Mesendoderm (in vitro differentiated cells): ENCODE results near the gene OR10AD1.
A peak's percentile ranks its signal among the peaks of the same experiment; 100 is the strongest.

Experiments used
- DNase-seq: peaks from one replicate; pipeline ENCODE4 v3.0.0; 2013
- H2AK5ac ChIP-seq: 2 replicates; pipeline ENCODE4 v1.6.1; 2013; ENCODE audit warnings: low read length, inconsistent platforms
- H2BK120ac ChIP-seq: 2 replicates; pipeline ENCODE4 v1.6.1; 2013; ENCODE audit warnings: low read depth, mild to moderate bottlenecking, low read length, moderate library complexity, mixed read lengths
- H2BK15ac ChIP-seq: replicated peaks from 2 replicates; pipeline ENCODE4 v1.6.1; 2013; ENCODE audit warnings: low read depth, mild to moderate bottlenecking, moderate library complexity
- H2BK5ac ChIP-seq: 2 replicates; pipeline ENCODE4 v1.6.1; 2013; ENCODE audit warnings: low read length, inconsistent platforms
- H3K18ac ChIP-seq: 2 replicates; pipeline ENCODE4 v1.6.1; 2013; ENCODE audit warnings: mild to moderate bottlenecking, low read length, mixed read lengths
- H3K23ac ChIP-seq: one replicate; pipeline ENCODE4 v1.6.1; 2013; ENCODE audit warnings: low read length
- H3K27ac ChIP-seq: 2 replicates; pipeline ENCODE4 v1.5.1; 2013; ENCODE audit warnings: low read depth, mild to moderate bottlenecking, inconsistent platforms, low read length, moderate library complexity
- H3K27me3 ChIP-seq: 2 replicates; pipeline ENCODE4 v1.6.1; 2013; ENCODE audit warnings: low read length, control low read depth, mild to moderate bottlenecking, inconsistent platforms; ENCODE audit not compliant: insufficient read depth, poor library complexity
- H3K36me3 ChIP-seq: 2 replicates; pipeline ENCODE4 v1.6.1; 2013; ENCODE audit warnings: low read length, inconsistent platforms; ENCODE audit not compliant: control insufficient read depth, insufficient read depth
- H3K4ac ChIP-seq: one replicate; pipeline ENCODE4 v1.6.1; 2013; ENCODE audit warnings: low read depth, mild to moderate bottlenecking, low read length, moderate library complexity
- H3K4me1 ChIP-seq: 2 replicates; pipeline ENCODE4 v1.6.1; 2013; ENCODE audit warnings: low read depth, low read length, inconsistent platforms; ENCODE audit not compliant: control insufficient read depth
- H3K4me2 ChIP-seq: 2 replicates; pipeline ENCODE4 v1.6.1; 2013; ENCODE audit warnings: low read length
- H3K4me3 ChIP-seq: 2 replicates; pipeline ENCODE4 v1.5.1; 2013; ENCODE audit warnings: mild to moderate bottlenecking, low read length
- H3K56ac ChIP-seq: one replicate; pipeline ENCODE4 v1.6.1; 2013; ENCODE audit warnings: low read length
- H3K79me1 ChIP-seq: 2 replicates; pipeline ENCODE4 v1.6.1; 2013; ENCODE audit warnings: low read length, inconsistent platforms
- H3K79me2 ChIP-seq: 2 replicates; pipeline ENCODE4 v1.6.1; 2013; ENCODE audit warnings: mild to moderate bottlenecking, low read length; ENCODE audit not compliant: control insufficient read depth, insufficient read depth
- H3K9ac ChIP-seq: 2 replicates; pipeline ENCODE4 v1.6.1; 2013; ENCODE audit warnings: low read length, inconsistent platforms
- H4K5ac ChIP-seq: one replicate; pipeline ENCODE4 v1.6.1; 2013; ENCODE audit warnings: low read length
- H4K8ac ChIP-seq: one replicate; pipeline ENCODE4 v1.6.1; 2013; ENCODE audit warnings: low read depth, mild to moderate bottlenecking, control low read depth, low read length, moderate library complexity
- WGBS: extraction: QIAGEN DNeasy Blood & Tissue Kit; methylation state at CpG from one replicate; pipeline ENCODE4 v1.1.7; 2013; ENCODE audit warnings: low lambda C conversion rate, missing lambda C conversion rate; ENCODE audit not compliant: insufficient coverage; ENCODE audit errors: extremely low coverage; 5-methylcytosine and 5-hydroxymethylcytosine counted together

Gene OR10AD1

GRCh38 chr12:48189331-48190125 is 13.6 kb downstream of the OR10AD1 start:
- H3K23ac ChIP-seq = no peak overlapping the region
- no peak overlapping the region for H2BK120ac ChIP-seq
- H3K4me1 ChIP-seq = no peaks in the 10 kb centered on the region
- no peak overlapping the region for H3K56ac ChIP-seq
- H3K4ac ChIP-seq = no peak overlapping the region
- H3K4me2 ChIP-seq = no peak overlapping the region
- no peak overlapping the region for H2BK15ac ChIP-seq
- H3K79me1 ChIP-seq = no peaks in the 10 kb centered on the region
- H4K8ac ChIP-seq = no peak overlapping the region
- no peak overlapping the region for H2BK5ac ChIP-seq
- DNase-seq = peak; percentile 79
- H3K79me2 ChIP-seq = no peaks in the 10 kb centered on the region
- H2AK5ac ChIP-seq = no peak overlapping the region
- H3K4me3 ChIP-seq = no peak overlapping the region
- WGBS = no CpG with 5 or more reads among the region's 6 CpGs
- no peak overlapping the region for H3K18ac ChIP-seq
- no peak overlapping the region for H3K27ac ChIP-seq
- no peak overlapping the region for H4K5ac ChIP-seq
- no peaks in the 10 kb centered on the region for H3K36me3 ChIP-seq
- peaks cover 6% of the 10 kb centered on the region for H3K27me3 ChIP-seq
- no peak overlapping the region for H3K9ac ChIP-seq

GRCh38 chr12:48187916-48188695 is 15.0 kb downstream of the OR10AD1 start:
- H3K27me3 ChIP-seq = peaks cover 13% of the 10 kb centered on the region

GRCh38 chr12:48185181-48185919 is 17.7 kb downstream of the OR10AD1 start:
- no peak overlapping the region for H3K4me2 ChIP-seq
- H2BK5ac ChIP-seq = no peak overlapping the region
- H4K5ac ChIP-seq = no peak overlapping the region
- no peaks in the 10 kb centered on the region for H3K79me2 ChIP-seq
- no peak overlapping the region for H3K4ac ChIP-seq
- no peak overlapping the region for H2BK120ac ChIP-seq
- H2BK15ac ChIP-seq = no peak overlapping the region
- no peak for DNase-seq
- H3K56ac ChIP-seq = no peak overlapping the region
- no peak overlapping the region for H3K18ac ChIP-seq
- peaks cover 24% of the 10 kb centered on the region for H3K27me3 ChIP-seq
- H3K4me3 ChIP-seq = no peak overlapping the region
- no peak overlapping the region for H3K23ac ChIP-seq
- H3K27ac ChIP-seq = no peak overlapping the region
- H3K9ac ChIP-seq = no peak overlapping the region
- no peaks in the 10 kb centered on the region for H3K4me1 ChIP-seq
- H2AK5ac ChIP-seq = no peak overlapping the region
- no peak overlapping the region for H4K8ac ChIP-seq
- WGBS = no CpG with 5 or more reads among the region's 10 CpGs
- no peaks in the 10 kb centered on the region for H3K79me1 ChIP-seq
- no peaks in the 10 kb centered on the region for H3K36me3 ChIP-seq

More at GRCh38 chr12:48187916-48188695, 15.0 kb downstream of the OR10AD1 start:
- Histone ChIP-seq H3K36me3 (no peaks in the 10 kb centered on the region), H2BK15ac (no peak overlapping the region), H3K23ac (no peak overlapping the region), H3K4me3 (no peak overlapping the region), H3K27ac (no peak overlapping the region), H3K79me2 (no peaks in the 10 kb centered on the region), H3K79me1 (no peaks in the 10 kb centered on the region), H3K4me1 (no peaks in the 10 kb centered on the region), H3K4ac (no peak overlapping the region), H2AK5ac (no peak overlapping the region), H3K4me2 (no peak overlapping the region), H3K18ac (no peak overlapping the region), H4K5ac (no peak overlapping the region), H3K9ac (no peak overlapping the region), H3K56ac (no peak overlapping the region), H2BK120ac (no peak overlapping the region), H4K8ac (no peak overlapping the region), H2BK5ac (no peak overlapping the region)
- no CpG with 5 or more reads among the region's 10 CpGs for WGBS
- DNase-seq = no peak

- WGBS = no CpG with 5 or more reads among the region's 20 CpGs
- H3K4ac ChIP-seq = no peak overlapping the region
- H4K8ac ChIP-seq = no peak overlapping the region
- DNase-seq = no peak
- H4K5ac ChIP-seq = no peak overlapping the region
- H3K36me3 ChIP-seq = no peaks in the 10 kb centered on the region
- H2BK5ac ChIP-seq = no peak overlapping the region
- peak overlapping the region; percentile 25 for H3K4me2 ChIP-seq
- no peaks in the 10 kb centered on the region for H3K79me1 ChIP-seq
- peaks cover 24% of the 10 kb centered on the region for H3K27me3 ChIP-seq
- H3K4me1 ChIP-seq = no peaks in the 10 kb centered on the region
- H3K27ac ChIP-seq = no peak overlapping the region
- no peak overlapping the region for H3K23ac ChIP-seq
- H3K9ac ChIP-seq = no peak overlapping the region
- H2BK120ac ChIP-seq = no peak overlapping the region
- H2BK15ac ChIP-seq = no peak overlapping the region
- H3K18ac ChIP-seq = no peak overlapping the region
- no peak overlapping the region for H2AK5ac ChIP-seq
- H3K4me3 ChIP-seq = no peak overlapping the region
- H3K79me2 ChIP-seq = no peaks in the 10 kb centered on the region
- H3K56ac ChIP-seq = no peak overlapping the region
These were observed 18.6 kb downstream of the OR10AD1 start for GRCh38 chr12:48184549-48184922.

GRCh38 chr12:48183876-48184548 is 19.1 kb downstream of the OR10AD1 start:
- no CpG with 5 or more reads among the region's 61 CpGs for WGBS
- H4K8ac ChIP-seq = no peak overlapping the region
- no peak overlapping the region for H3K4ac ChIP-seq
- peak; percentile 22 for DNase-seq
- H4K5ac ChIP-seq = no peak overlapping the region
- no peak overlapping the region for H3K23ac ChIP-seq
- peaks cover 24% of the 10 kb centered on the region for H3K27me3 ChIP-seq
- H3K18ac ChIP-seq = no peak overlapping the region
- no peaks in the 10 kb centered on the region for H3K79me1 ChIP-seq
- H3K4me1 ChIP-seq = no peaks in the 10 kb centered on the region
- no peak overlapping the region for H3K27ac ChIP-seq
- H3K36me3 ChIP-seq = no peaks in the 10 kb centered on the region
- H3K4me3 ChIP-seq = peak overlapping the region; percentile 18
- H2BK120ac ChIP-seq = no peak overlapping the region
- H3K79me2 ChIP-seq = no peaks in the 10 kb centered on the region
- H2BK15ac ChIP-seq = no peak overlapping the region
- peak overlapping the region; percentile 54 for H3K4me2 ChIP-seq
- no peak overlapping the region for H3K9ac ChIP-seq
- no peak overlapping the region for H2BK5ac ChIP-seq
- peak overlapping the region; percentile 67 for H3K56ac ChIP-seq
- H2AK5ac ChIP-seq = no peak overlapping the region
